Measurements from ENCODE around the gene TSPEAR.

The TSPEAR gene

GRCh38 chr21:44524414-44525371 is 186.7 kb downstream of the TSPEAR start:
- DNase-seq, result no peak

GRCh38 chr21:44523567-44524413 is 187.6 kb downstream of the TSPEAR start:
- no peak for DNase-seq

GRCh38 chr21:44522753-44523204 is 188.6 kb downstream of the TSPEAR start:
- no peak for DNase-seq

- peak; percentile 11 for DNase-seq
These were observed 189.2 kb downstream of the TSPEAR start for GRCh38 chr21:44521928-44522752.

GRCh38 chr21:44521301-44521927 is 190.0 kb downstream of the TSPEAR start:
- no peak for DNase-seq

- peak; percentile 12 for DNase-seq
These were observed 190.8 kb downstream of the TSPEAR start for GRCh38 chr21:44520326-44521300.

GRCh38 chr21:44519346-44520325 is 191.7 kb downstream of the TSPEAR start:
- no peak for DNase-seq

GRCh38 chr21:44518686-44519085 is 192.7 kb downstream of the TSPEAR start:
- DNase-seq, result no peak

- no peak for DNase-seq
These were observed 194.0 kb downstream of the TSPEAR start for GRCh38 chr21:44517175-44517899.

- DNase-seq, result no peak
These were observed 194.6 kb downstream of the TSPEAR start for GRCh38 chr21:44516828-44517174.

GRCh38 chr21:44516342-44516741 is 195.0 kb downstream of the TSPEAR start:
- no peak for DNase-seq

GRCh38 chr21:44515359-44516165 is 195.8 kb downstream of the TSPEAR start:
- no peak for DNase-seq

- no peak for DNase-seq
These were observed 196.5 kb downstream of the TSPEAR start for GRCh38 chr21:44514746-44515358.

GRCh38 chr21:44514218-44514520 is 197.2 kb downstream of the TSPEAR start:
- no peak for DNase-seq

- DNase-seq, result no peak
These were observed 197.8 kb downstream of the TSPEAR start for GRCh38 chr21:44513389-44514217.

GRCh38 chr21:44512496-44513388 is 198.6 kb downstream of the TSPEAR start:
- DNase-seq, result no peak
